ENCODE measurements around the gene SIX2. TPM values are rescaled to one million over a fixed set of nuclear protein-coding genes. Genes with fewer than 3 reads are reported as not detected.

Gene SIX2
- total RNA-seq, 2 experiments from 2014 or later = not detected

GRCh38 chr2:45010702-45011012 is 1.4 kb upstream of the SIX2 start:
- peaks cover 90% of the 10 kb centered on the region for H3K27me3 Mint-ChIP-seq
- H3K36me3 Mint-ChIP-seq = no peaks in the 10 kb centered on the region
- H3K9me3 Mint-ChIP-seq = no peaks in the 10 kb centered on the region
- DNase-seq = no peak
- peak overlapping the region; percentile 3 for H3K4me3 Mint-ChIP-seq
- no peak overlapping the region for H3K27ac Mint-ChIP-seq
- peaks cover 16% of the 10 kb centered on the region for H3K4me1 Mint-ChIP-seq

DNA sequence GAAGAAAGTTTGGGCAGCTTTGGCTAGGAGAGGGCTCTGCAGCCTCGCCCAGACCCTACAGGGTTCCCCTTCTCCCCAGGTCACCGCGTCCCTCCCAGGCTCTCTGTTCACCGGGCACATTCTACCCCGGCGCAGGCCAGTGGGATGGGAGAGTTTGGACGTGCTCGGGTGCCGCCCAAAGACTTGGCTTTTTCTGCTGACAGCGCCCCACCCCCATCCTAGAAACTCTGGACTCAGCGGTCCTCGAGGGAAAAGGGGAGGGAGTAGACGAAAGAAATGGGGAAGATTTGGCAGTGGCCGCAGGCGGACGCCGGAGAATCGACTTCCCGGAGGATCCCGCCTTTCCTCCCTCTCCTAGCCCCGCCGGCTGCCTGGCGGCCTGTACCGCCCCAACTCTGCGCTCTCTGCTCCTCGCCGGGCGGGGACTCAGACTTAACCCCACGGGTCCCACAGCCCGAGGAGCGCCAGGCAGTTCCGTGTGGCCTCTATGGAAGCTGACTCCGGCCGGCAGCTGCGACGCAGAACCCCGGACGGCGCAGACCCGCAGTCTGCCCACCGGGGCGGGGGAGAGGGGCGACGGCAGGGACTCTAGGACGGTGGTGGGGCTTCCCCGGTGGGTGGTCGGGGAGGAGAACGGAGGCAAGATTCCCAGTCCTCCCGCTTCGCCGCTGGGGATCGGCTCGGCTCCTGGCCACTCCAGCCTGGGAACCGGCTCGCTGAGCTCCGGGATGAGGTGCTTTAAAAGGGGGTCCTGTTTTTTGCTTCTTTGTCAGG is 863 bp upstream of the SIX2 start:
- peak overlapping the region; percentile 72 for H3K4me3 Mint-ChIP-seq
- no peak overlapping the region for H3K27ac Mint-ChIP-seq
- DNase-seq = no peak
- H3K27me3 Mint-ChIP-seq = peaks cover 90% of the 10 kb centered on the region
- H3K9me3 Mint-ChIP-seq = no peaks in the 10 kb centered on the region
- peaks cover 16% of the 10 kb centered on the region for H3K4me1 Mint-ChIP-seq
- no peaks in the 10 kb centered on the region for H3K36me3 Mint-ChIP-seq

DNA sequence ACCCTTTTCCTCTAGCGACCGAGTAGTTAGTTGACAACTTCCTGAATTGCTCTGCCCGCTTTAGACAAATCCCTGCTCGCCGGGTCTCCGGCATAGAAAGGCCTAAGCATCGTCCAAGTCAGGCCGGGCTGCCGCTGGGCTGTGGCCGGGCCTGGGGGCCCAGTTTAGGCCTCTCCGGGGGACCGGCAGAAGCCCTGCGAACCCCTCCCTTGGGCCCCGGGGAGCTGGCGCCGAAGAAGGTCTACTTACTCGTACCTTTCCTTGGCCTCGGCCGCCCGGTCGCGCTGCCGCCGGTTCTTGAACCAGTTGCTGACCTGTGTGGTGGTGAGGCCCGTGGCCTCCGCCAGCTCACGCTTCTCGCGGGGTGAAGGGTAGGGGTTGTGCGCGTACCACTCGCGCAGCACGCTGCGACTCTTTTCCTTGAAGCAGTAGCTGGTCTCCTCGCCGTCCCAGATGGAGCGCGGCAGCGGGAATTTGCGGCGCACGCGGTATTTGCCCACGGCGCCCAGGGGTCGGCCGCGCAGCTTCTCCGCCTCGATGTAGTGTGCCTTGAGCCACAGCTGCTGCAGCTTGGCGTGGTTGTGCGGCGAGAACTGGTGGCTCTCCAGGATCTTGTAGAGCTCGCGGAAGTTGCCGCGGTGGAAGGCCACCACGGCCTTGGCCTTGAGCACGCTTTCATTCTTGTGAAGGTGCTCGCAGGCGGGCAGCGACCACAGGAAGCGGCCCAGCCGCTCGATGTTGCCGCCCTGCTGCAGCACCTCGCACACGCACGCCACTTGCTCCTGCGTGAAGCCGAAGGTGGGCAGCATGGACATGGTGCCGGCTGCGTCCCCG is 739 bp downstream of the SIX2 start:
- Mint-ChIP-seq H3K4me3 (peak overlapping the region; percentile 47), H3K36me3 (no peaks in the 10 kb centered on the region), H3K9me3 (no peaks in the 10 kb centered on the region), H3K27ac (no peak overlapping the region), H3K4me1 (peaks cover 19% of the 10 kb centered on the region), H3K27me3 (peaks cover 95% of the 10 kb centered on the region)
- no peak for DNase-seq

DNA sequence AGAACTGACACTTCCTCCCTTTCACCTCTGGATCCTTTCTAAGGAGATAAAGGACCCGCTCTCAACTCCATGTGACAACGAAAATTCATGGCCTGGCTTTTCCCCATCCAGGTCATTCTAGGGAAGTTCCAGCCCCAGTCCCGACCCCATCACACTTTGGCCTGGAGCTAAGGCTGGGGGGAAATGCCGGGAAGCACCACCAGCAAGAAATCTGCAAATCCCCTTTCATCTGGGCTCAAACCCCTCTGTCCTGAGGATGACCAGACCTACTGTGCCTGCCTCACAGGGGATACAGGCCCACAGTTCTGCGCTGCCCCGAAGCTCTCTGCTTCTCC is 1.3 kb downstream of the SIX2 start:
- DNase-seq = no peak
- Mint-ChIP-seq H3K27ac (no peak overlapping the region), H3K27me3 (peaks cover 96% of the 10 kb centered on the region), H3K36me3 (no peaks in the 10 kb centered on the region), H3K9me3 (no peaks in the 10 kb centered on the region), H3K4me1 (peaks cover 18% of the 10 kb centered on the region), H3K4me3 (no peak overlapping the region)

DNA sequence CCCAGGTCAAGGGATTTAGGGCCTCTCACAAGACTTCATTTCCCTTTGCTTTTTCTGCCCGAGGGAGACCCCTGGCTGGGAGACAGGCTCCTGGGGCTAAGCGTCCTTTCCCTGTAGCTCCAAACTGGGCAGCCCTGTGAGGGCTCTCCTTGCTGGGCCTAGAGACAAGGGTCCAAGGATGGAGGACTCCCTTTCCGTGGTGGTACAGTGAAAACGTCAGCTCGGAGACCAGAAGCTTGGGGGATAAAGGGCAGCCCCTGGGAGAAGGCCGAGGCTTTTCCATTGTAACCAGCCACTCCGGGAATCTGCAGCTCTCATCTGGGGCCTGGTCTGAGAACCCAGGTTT is 2.3 kb downstream of the SIX2 start:
- H3K27me3 Mint-ChIP-seq = peaks cover 96% of the 10 kb centered on the region
- no peak for DNase-seq
- no peaks in the 10 kb centered on the region for H3K36me3 Mint-ChIP-seq
- no peak overlapping the region for H3K4me3 Mint-ChIP-seq
- no peak overlapping the region for H3K27ac Mint-ChIP-seq
- H3K9me3 Mint-ChIP-seq = no peaks in the 10 kb centered on the region
- H3K4me1 Mint-ChIP-seq = peaks cover 16% of the 10 kb centered on the region

GRCh38 chr2:45006041-45006941 is 3.0 kb downstream of the SIX2 start:
- DNase-seq = no peak
- Mint-ChIP-seq H3K4me3 (no peak overlapping the region), H3K27me3 (peaks cover 96% of the 10 kb centered on the region), H3K9me3 (no peaks in the 10 kb centered on the region), H3K4me1 (peaks cover 21% of the 10 kb centered on the region), H3K36me3 (no peaks in the 10 kb centered on the region), H3K27ac (no peak overlapping the region)

DNA sequence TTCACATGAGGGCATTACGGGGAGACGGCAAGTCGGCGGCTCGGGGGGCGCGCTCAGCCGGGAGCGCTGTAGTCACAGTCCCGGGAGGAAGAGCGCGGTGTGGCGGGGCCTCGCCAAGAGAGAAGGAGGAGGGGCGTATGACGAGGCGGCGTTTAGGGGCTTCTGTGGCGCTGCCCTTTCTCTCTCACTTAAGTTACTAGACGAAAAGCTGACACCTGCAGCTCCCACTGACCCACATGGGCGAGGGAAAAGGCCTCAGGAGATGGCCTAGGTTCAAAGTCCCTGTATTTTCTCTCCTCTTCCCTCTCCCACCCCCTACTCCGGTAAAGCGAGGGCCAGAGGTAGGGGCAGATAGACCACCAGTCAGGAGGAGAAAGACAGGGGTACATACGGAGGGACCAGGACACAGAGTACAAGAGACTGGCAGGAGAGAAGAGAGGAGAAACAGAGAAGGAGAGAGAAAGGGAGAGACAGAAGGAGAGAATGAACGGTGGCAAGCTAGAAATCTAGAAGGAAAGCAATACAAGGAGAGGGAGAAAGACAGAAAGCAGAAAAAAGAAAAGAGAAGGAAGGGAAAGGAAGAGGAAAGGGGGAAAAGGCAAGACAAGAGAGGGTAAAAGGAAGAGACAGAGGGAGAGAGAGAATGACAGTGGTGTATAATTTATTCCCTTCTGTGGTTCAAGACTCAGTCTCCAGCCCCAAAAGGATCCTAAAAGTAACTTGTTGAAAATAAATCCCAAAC is 3.8 kb downstream of the SIX2 start:
- Mint-ChIP-seq H3K27me3 (peaks cover 96% of the 10 kb centered on the region), H3K4me1 (peaks cover 22% of the 10 kb centered on the region), H3K36me3 (no peaks in the 10 kb centered on the region), H3K9me3 (no peaks in the 10 kb centered on the region), H3K27ac (no peak overlapping the region), H3K4me3 (no peak overlapping the region)
- DNase-seq = no peak

GRCh38 chr2:45004562-45005191 is 4.6 kb downstream of the SIX2 start:
- Mint-ChIP-seq H3K36me3 (no peaks in the 10 kb centered on the region), H3K27ac (no peak overlapping the region), H3K9me3 (no peaks in the 10 kb centered on the region), H3K4me3 (no peak overlapping the region), H3K4me1 (peaks cover 22% of the 10 kb centered on the region), H3K27me3 (peaks cover 96% of the 10 kb centered on the region)
- DNase-seq = no peak

DNA sequence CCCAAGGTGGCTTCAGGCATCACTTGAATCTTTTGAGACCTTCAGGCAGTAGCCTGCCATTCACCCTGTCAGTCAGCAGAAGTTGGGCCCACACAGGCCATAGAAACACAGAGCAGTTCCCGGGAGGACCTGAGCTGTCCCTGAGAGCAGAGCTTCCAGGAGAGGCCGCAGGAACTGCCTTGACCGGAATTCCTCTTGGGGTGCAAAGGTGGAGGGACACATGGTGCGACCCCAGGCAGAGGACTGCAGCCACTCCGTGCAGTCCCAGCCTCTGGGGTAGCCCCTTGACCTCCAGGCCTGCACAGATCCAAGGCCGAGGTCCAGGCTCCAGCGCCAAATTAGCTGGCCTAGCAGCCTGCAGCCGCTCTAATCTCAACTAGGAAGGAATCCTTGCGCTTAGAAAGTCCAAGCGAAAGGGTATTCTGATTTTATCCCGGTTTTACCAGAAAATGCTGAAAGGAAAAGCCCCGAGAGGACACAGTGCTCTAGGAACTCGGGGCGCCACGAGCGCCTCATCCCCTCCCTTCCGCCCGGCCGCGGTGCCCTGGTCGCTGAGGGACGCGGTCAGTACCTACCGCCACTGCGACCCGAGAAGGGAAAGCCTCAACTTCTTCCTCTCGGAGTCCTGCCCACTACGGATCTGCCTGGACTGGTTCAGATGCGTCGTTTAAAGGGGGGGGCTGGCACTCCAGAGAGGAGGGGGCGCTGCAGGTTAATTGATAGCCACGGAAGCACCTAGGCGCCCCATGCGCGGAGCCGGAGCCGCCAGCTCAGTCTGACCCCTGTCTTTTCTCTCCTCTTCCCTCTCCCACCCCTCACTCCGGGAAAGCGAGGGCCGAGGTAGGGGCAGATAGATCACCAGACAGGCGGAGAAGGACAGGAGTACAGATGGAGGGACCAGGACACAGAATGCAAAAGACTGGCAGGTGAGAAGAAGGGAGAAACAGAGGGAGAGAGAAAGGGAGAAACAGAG is 5.4 kb downstream of the SIX2 start:
- DNase-seq = no peak
- peaks cover 98% of the 10 kb centered on the region for H3K27me3 Mint-ChIP-seq
- no peaks in the 10 kb centered on the region for H3K36me3 Mint-ChIP-seq
- H3K4me3 Mint-ChIP-seq = no peak overlapping the region
- no peak overlapping the region for H3K27ac Mint-ChIP-seq
- peaks cover 22% of the 10 kb centered on the region for H3K4me1 Mint-ChIP-seq
- no peaks in the 10 kb centered on the region for H3K9me3 Mint-ChIP-seq

GRCh38 chr2:45002686-45003085 is 6.6 kb downstream of the SIX2 start:
- DNase-seq = no peak
- Mint-ChIP-seq H3K27me3 (peaks cover 98% of the 10 kb centered on the region), H3K9me3 (no peaks in the 10 kb centered on the region), H3K4me1 (peaks cover 19% of the 10 kb centered on the region), H3K4me3 (no peak overlapping the region), H3K36me3 (no peaks in the 10 kb centered on the region), H3K27ac (no peak overlapping the region)

- Mint-ChIP-seq H3K4me3 (peak overlapping the region; percentile 64), H3K4me1 (peaks cover 19% of the 10 kb centered on the region)
These were observed 7.3 kb downstream of the SIX2 start for GRCh38 chr2:45001869-45002385.

GRCh38 chr2:45000921-45001868 is 8.1 kb downstream of the SIX2 start:
- DNase-seq = no peak
- Mint-ChIP-seq H3K36me3 (no peaks in the 10 kb centered on the region), H3K4me1 (peaks cover 17% of the 10 kb centered on the region), H3K27me3 (peaks cover 90% of the 10 kb centered on the region), H3K4me3 (peak overlapping the region; percentile 64), H3K27ac (no peak overlapping the region), H3K9me3 (no peaks in the 10 kb centered on the region)

More at GRCh38 chr2:45001869-45002385, 7.3 kb downstream of the SIX2 start:
- DNase-seq = no peak
- peaks cover 92% of the 10 kb centered on the region for H3K27me3 Mint-ChIP-seq
- H3K36me3 Mint-ChIP-seq = no peaks in the 10 kb centered on the region
- H3K9me3 Mint-ChIP-seq = no peaks in the 10 kb centered on the region
- no peak overlapping the region for H3K27ac Mint-ChIP-seq
